ENCODE measurements around the gene GTF3C2. TPM values are rescaled to one million over a fixed set of nuclear protein-coding genes. Genes with fewer than 3 reads are reported as not detected.
A peak's percentile ranks its signal among the peaks of the same experiment; 100 is the strongest.

Gene GTF3C2
- total and polyA plus RNA-seq, 9 of the 15 experiments (the other 6 are each of a cell fraction or from before 2014, with no cell fraction given), result 35.5 to 96.8 (median 53.0) TPM

- TF ChIP-seq NKRF (IDR thresholded peaks at IDR 0.05; ENCODE audit: borderline replicate concordance) (peak; percentile 89), SMARCA4 (IDR thresholded peaks at IDR 0.05) (no peak), MEF2D (tag; conservative IDR thresholded peaks at IDR 0.05; ENCODE audit: low read depth) (peak; percentile 33; the same call in 1 of the 2 replicates), ZBTB34 (CRISPR knock-in tag; IDR thresholded peaks at IDR 0.05) (no peak), TAF7 (tag; IDR thresholded peaks at IDR 0.05) (no peak), KAT2B (IDR thresholded peaks at IDR 0.05; ENCODE audit: low read depth, low read length) (no peak), KLF1 (tag; IDR thresholded peaks at IDR 0.05) (no peak), NR2C1 (IDR thresholded peaks at IDR 0.05) (0 out of 2 replicates have a peak, but pooled peaks have one; percentile 21), NR2C1 (tag; IDR thresholded peaks at IDR 0.05) (no peak), SAFB2 (IDR thresholded peaks at IDR 0.05; ENCODE audit: borderline replicate concordance, low read depth, low read length, severe bottlenecking) (no peak), BRCA1 (IDR thresholded peaks at IDR 0.05) (no peak), BRCA1 (CRISPR knock-in tag; IDR thresholded peaks at IDR 0.05) (no peak), ZNF280B (CRISPR knock-in tag; IDR thresholded peaks at IDR 0.05) (no peak), ARID1B (IDR thresholded peaks at IDR 0.05) (peak; percentile 44; the same call in 1 of the 2 replicates), FOXA1 (IDR thresholded peaks at IDR 0.05; ENCODE audit: borderline replicate concordance) (no peak), NFIC (IDR thresholded peaks at IDR 0.05) (no peak), HDAC2 (IDR thresholded peaks at IDR 0.05) (peak; percentile 69; the same call in 1 of the 2 replicates), ZNF609 (CRISPR knock-in tag; IDR thresholded peaks at IDR 0.05; ENCODE audit: borderline replicate concordance) (no peak), NR3C1 (CRISPR knock-in tag; IDR thresholded peaks at IDR 0.05) (peak; percentile 68; the same call in 1 of the 2 replicates), MAFK (IDR thresholded peaks at IDR 0.05; ENCODE audit: low read length) (no peak)
Observed at GRCh38 chr2:27370816-27371620, 14.5 kb upstream of the GTF3C2 start (continued).
